Measurements from ENCODE around the gene TOP2A. TPM values are rescaled to one million over a fixed set of nuclear protein-coding genes. Genes with fewer than 3 reads are reported as not detected.

The TOP2A gene
- total and polyA plus RNA-seq, 7 donors = 0.14 to 0.84 (median 0.32) TPM; not detected in 1

DNA sequence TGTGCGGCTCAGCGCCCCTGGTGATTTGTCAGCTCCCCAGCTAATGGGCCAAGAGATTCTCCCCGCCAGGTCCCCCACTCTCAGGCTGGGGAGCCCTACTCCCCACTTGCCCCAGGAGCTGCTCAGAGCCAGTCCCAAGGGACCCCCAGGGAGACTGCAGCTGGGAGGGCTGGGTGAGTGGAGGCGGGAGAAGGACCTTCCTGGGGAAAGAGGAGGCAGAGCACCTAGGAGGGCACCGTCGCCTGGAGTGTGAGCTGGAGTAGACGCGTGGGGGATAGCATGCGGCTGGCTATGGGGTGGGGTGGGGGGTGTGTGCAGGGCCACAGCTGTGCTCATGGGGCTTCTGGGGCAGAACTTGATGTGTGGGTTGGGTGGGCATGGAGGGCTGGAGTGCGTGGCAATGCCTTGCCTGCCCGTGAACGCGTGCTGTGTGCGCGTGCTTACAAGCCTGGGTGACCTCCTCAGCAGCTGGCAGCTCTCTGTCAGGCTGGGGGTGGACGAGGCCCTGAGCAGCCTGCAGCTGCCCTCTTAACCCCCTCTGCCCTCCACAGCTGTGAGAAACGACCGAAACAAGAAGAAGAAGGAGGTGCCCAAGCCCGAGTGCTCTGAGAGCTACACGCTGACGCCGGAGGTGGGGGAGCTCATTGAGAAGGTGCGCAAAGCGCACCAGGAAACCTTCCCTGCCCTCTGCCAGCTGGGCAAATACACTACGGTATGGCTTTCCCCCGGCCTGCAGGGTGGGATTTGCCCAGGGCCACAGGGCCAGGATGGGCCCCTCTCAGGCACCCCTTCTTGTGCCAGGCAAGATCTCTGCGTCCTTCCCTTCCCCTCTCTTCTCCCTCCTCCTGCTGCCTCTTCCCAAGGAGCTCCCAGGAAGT, 66.1 kb downstream of the TOP2A start:
- DNase-seq (peak in 1 of 2 donors; percentile 48), ATAC-seq (no peak)
- no peaks in the 10 kb centered on the region for H3K27me3 ChIP-seq (ENCODE audit: insufficient read depth in 3 of 3, low read length in 2 of 3)
- intact Hi-C loops (cut with DNase I) = loop anchor here in 1 of 2 donors (2.0 to 10.0 kb wide), 2 partner anchors 41 to 157 kb away; no protein-coding TSS in a partner anchor
- H3K9me3 ChIP-seq = no peaks in the 10 kb centered on the region
- peak overlapping the region; percentile 7 for H3K27ac ChIP-seq
- TF ChIP-seq, protein P1, sequence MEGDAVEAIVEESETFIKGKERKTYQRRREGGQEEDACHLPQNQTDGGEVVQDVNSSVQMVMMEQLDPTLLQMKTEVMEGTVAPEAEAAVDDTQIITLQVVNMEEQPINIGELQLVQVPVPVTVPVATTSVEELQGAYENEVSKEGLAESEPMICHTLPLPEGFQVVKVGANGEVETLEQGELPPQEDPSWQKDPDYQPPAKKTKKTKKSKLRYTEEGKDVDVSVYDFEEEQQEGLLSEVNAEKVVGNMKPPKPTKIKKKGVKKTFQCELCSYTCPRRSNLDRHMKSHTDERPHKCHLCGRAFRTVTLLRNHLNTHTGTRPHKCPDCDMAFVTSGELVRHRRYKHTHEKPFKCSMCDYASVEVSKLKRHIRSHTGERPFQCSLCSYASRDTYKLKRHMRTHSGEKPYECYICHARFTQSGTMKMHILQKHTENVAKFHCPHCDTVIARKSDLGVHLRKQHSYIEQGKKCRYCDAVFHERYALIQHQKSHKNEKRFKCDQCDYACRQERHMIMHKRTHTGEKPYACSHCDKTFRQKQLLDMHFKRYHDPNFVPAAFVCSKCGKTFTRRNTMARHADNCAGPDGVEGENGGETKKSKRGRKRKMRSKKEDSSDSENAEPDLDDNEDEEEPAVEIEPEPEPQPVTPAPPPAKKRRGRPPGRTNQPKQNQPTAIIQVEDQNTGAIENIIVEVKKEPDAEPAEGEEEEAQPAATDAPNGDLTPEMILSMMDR (IDR thresholded peaks at IDR 0.05) = no peak
- no peak overlapping the region for H3K4me3 ChIP-seq
- 62 to 80% (median 67%) methylated on average over 25 to 27 of the region's 27 CpGs for WGBS, 3 donors
- H3K36me3 ChIP-seq (ENCODE audit: insufficient read depth in 1 of 2, low read depth in 1 of 2) = peaks cover 7 to 78% of the 10 kb centered on the region in 2 donors
- H3K4me1 ChIP-seq = peaks cover 46% of the 10 kb centered on the region

DNA sequence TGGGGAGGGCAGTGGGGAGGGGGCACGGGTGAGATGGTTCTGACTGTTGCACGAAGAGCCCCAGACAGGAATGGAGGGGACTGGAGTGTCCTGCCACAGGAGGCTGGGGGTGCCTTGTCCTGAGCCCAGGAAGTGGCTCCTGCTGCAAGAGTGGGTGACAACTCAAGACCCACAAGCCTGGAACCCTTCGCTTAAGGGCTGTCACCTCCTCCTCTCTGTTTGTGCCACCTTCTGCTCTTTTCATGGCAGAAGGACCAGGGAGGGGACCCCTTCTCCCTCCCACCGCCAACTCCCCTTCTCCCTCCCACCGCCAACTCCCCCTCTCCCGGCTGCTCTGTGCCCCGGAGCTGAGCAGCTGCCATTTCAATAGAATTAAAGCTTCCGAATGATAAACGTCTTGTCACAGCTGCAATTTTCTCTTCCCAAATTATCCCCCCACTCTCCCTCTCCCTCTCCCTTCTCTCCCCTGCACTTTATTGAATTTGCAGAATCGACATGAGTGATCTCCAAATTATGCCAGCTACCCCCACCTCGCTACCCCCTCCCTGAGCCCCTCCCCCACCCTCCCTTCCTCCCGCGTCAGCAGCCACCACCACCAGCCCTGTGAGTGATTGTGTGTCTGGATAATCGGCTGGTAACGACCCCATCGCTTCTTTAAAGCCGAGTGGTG, 66.9 kb downstream of the TOP2A start:
- no peaks in the 10 kb centered on the region for H3K9me3 ChIP-seq
- WGBS, 3 donors = 52 to 62% (median 53%) methylated on average over 15 to 17 of the region's 17 CpGs
- intact Hi-C loops (cut with DNase I) = loop anchor here in 1 of 2 donors (2.0 to 10.0 kb wide), 2 partner anchors 40 to 156 kb away; no protein-coding TSS in a partner anchor
- H3K4me1 ChIP-seq = peaks cover 53% of the 10 kb centered on the region
- ATAC-seq (no peak), DNase-seq (no peak)
- H3K27ac ChIP-seq = no peak overlapping the region
- no peaks in the 10 kb centered on the region for H3K27me3 ChIP-seq (ENCODE audit: insufficient read depth in 3 of 3, low read length in 2 of 3)
- H3K4me3 ChIP-seq = no peak overlapping the region
- H3K36me3 ChIP-seq (ENCODE audit: insufficient read depth in 1 of 2, low read depth in 1 of 2) = peaks cover 7 to 71% of the 10 kb centered on the region in 2 donors
- TF ChIP-seq, protein P1 (IDR thresholded peaks at IDR 0.05) = no peak

- Histone ChIP-seq H3K36me3 (ENCODE audit: insufficient read depth in 1 of 2, low read depth in 1 of 2) (peaks cover 7 to 63% of the 10 kb centered on the region in 2 donors), H3K9me3 (no peaks in the 10 kb centered on the region), H3K27ac (peak overlapping the region; percentile 36), H3K27me3 (ENCODE audit: insufficient read depth in 3 of 3, low read length in 2 of 3) (no peaks in the 10 kb centered on the region), H3K4me3 (peak overlapping the region; percentile 11), H3K4me1 (peaks cover 57% of the 10 kb centered on the region)
- DNase-seq (peak; percentile 22 to 44), ATAC-seq (no peak)
- TF ChIP-seq, protein P1 (IDR thresholded peaks at IDR 0.05) = no peak
- 40 to 55% (median 42%) methylated on average over 19 of the region's 19 CpGs for WGBS, 3 donors
- intact Hi-C loops (cut with DNase I) = loop anchor here (2.0 to 10.0 kb wide), 2 partner anchors 39 to 155 kb away; no protein-coding TSS in a partner anchor
These were observed 67.6 kb downstream of the TOP2A start for GRCh38 chr17:40349895-40350688.

DNA sequence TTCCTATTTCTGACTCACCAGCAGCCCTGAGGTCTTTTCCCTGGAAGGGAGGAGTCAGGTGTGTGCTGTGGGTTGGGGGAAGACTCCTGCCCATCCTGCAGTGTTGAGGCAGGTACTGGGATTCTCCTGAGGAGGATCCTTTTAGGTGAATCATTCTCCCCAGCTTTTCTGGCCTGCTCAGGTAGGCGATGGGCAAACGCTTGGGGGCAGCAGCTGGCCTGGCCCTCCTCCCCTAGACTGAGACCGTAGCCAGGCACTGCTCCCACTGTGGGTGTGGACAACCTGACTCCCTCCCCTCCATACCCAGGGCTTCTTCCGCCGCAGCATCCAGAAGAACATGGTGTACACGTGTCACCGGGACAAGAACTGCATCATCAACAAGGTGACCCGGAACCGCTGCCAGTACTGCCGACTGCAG, 68.2 kb downstream of the TOP2A start:
- peak overlapping the region; percentile 36 for H3K27ac ChIP-seq
- no peaks in the 10 kb centered on the region for H3K27me3 ChIP-seq (ENCODE audit: insufficient read depth in 3 of 3, low read length in 2 of 3)
- no peaks in the 10 kb centered on the region for H3K9me3 ChIP-seq
- 13 to 35% (median 20%) methylated on average over 10 of the region's 10 CpGs for WGBS, 3 donors
- TF ChIP-seq, protein P1 (IDR thresholded peaks at IDR 0.05) = no peak
- DNase-seq (peak; percentile 44 to 78), ATAC-seq (peak in 3 of 4 donors; percentile 34 to 65 (median 65))
- H3K4me1 ChIP-seq = peaks cover 57% of the 10 kb centered on the region
- H3K4me3 ChIP-seq = peak overlapping the region; percentile 15
- intact Hi-C loops (cut with DNase I) = loop anchor here in 1 of 2 donors (2.0 kb wide), 1 partner anchor 39 kb away; no protein-coding TSS in a partner anchor
- H3K36me3 ChIP-seq (ENCODE audit: insufficient read depth in 1 of 2, low read depth in 1 of 2) = peaks cover 7 to 59% of the 10 kb centered on the region in 2 donors
